IMR-90 (cell line): Measurements from ENCODE around the gene NT5DC1. TPM values are rescaled to one million over a fixed set of nuclear protein-coding genes. Genes with fewer than 3 reads are reported as not detected.
A peak's percentile ranks its signal among the peaks of the same experiment; 100 is the strongest.

Source experiments
- ATAC-seq: fragments of 200-7000 bp; cut with Tn5 transposase; 2 replicates; pipeline ENCODE4 v1.9.1; 2020; ENCODE audit warnings: low read depth, mild to moderate bottlenecking, moderate library complexity
- BruUV-seq: library from RNA; stranded (reverse); fragments of 400-500 nt; replicated peaks from 2 replicates; lab custom pipeline; 2021; lab: Mats Ljungman, UMichigan
- CTCF ChIA-PET: fragments of 300-600 bp; formaldehyde crosslinking; extraction: SDS; loops from one replicate; lab custom pipeline; 2021; ENCODE audit warnings: antibody characterized with exemption; lab: Yijun Ruan, JAX
- POLR2A ChIA-PET: fragments of 300-600 bp; sonication (Branson Sonifier 250); formaldehyde crosslinking; loops from one replicate; lab custom pipeline; 2022; ENCODE audit warnings: antibody characterized with exemption; ENCODE audit not compliant: unreplicated experiment; lab: Charles Lee
- DNase-seq: peaks from one replicate; pipeline ENCODE4 v3.0.0; 2013
- H2AFZ ChIP-seq: replicated peaks from 2 replicates; pipeline ENCODE3; 2013; ENCODE audit warnings: low read length, mild to moderate bottlenecking; ENCODE audit not compliant: poor library complexity
- H2AK5ac ChIP-seq: 2 replicates; pipeline ENCODE4 v1.6.1; 2013; ENCODE audit warnings: low read depth, low read length, inconsistent platforms
- H2AK9ac ChIP-seq: replicated peaks from 2 replicates; pipeline ENCODE3; 2013; ENCODE audit warnings: mild to moderate bottlenecking, low read depth, low read length, moderate library complexity; ENCODE audit not compliant: poor library complexity
- H2BK120ac ChIP-seq: 2 replicates; pipeline ENCODE4 v1.6.1; 2013; ENCODE audit warnings: low read depth, low read length, inconsistent platforms
- H2BK15ac ChIP-seq: 3 replicates; pipeline ENCODE4 v1.6.1; 2013; ENCODE audit warnings: low read depth, low read length, inconsistent platforms
- H2BK20ac ChIP-seq: 2 replicates; pipeline ENCODE4 v1.6.1; 2013; ENCODE audit warnings: low read depth, mild to moderate bottlenecking, inconsistent platforms, low read length, moderate library complexity
- H2BK5ac ChIP-seq: 2 replicates; pipeline ENCODE4 v1.6.1; 2013; ENCODE audit warnings: mild to moderate bottlenecking, low read depth, low read length, inconsistent platforms; ENCODE audit not compliant: poor library complexity, severe bottlenecking
- H3K14ac ChIP-seq: replicated peaks from 2 replicates; pipeline ENCODE4 v1.6.1; 2013; ENCODE audit warnings: low read depth, low read length, inconsistent platforms
- H3K18ac ChIP-seq: 2 replicates; pipeline ENCODE4 v1.6.1; 2013; ENCODE audit warnings: low read depth, low read length, control low read depth
- H3K23ac ChIP-seq: 2 replicates; pipeline ENCODE4 v1.6.1; 2013; ENCODE audit warnings: low read depth, low read length, inconsistent platforms
- H3K27ac ChIP-seq: 2 replicates; pipeline ENCODE4 v1.5.1; 2013; ENCODE audit warnings: mild to moderate bottlenecking, control low read depth, low read length; ENCODE audit not compliant: insufficient read depth
- H3K27me3 ChIP-seq: 2 replicates; pipeline ENCODE4 v1.6.1; 2013; ENCODE audit warnings: low read length; ENCODE audit not compliant: control insufficient read depth, insufficient read depth
- H3K36me3 ChIP-seq: 2 replicates; pipeline ENCODE4 v1.6.1; 2013; ENCODE audit warnings: low read length, mixed read lengths; ENCODE audit not compliant: control insufficient read depth, insufficient read depth
- H3K4ac ChIP-seq: 2 replicates; pipeline ENCODE4 v1.6.1; 2013; ENCODE audit warnings: low read depth, low read length, inconsistent platforms
- H3K4me1 ChIP-seq: 2 replicates; pipeline ENCODE4 v1.6.1; 2013; ENCODE audit warnings: low read length, mixed read lengths; ENCODE audit not compliant: control insufficient read depth, insufficient read depth
- H3K4me2 ChIP-seq: 2 replicates; pipeline ENCODE4 v1.6.1; 2013; ENCODE audit warnings: low read depth, mild to moderate bottlenecking, control low read depth, low read length, moderate library complexity
- H3K4me3 ChIP-seq: 2 replicates; pipeline ENCODE4 v1.5.1; 2013; ENCODE audit warnings: low read depth, mild to moderate bottlenecking, control low read depth, low read length, moderate library complexity; ENCODE audit not compliant: insufficient read depth
- H3K56ac ChIP-seq: 2 replicates; pipeline ENCODE4 v1.6.1; 2013; ENCODE audit warnings: low read length, inconsistent platforms; ENCODE audit not compliant: insufficient read depth; ENCODE audit errors: extremely low read depth
- H3K79me1 ChIP-seq, 2 experiments: 2 replicates each; pipeline ENCODE4 v1.6.1; 2013; ENCODE audit warnings: low read length in 2 of 2, inconsistent platforms in 1 of 2, low read depth in 1 of 2
- H3K9ac ChIP-seq: 2 replicates; pipeline ENCODE4 v1.6.1; 2013; ENCODE audit warnings: low read depth, low read length, control low read depth
- H3K9me1 ChIP-seq: 2 replicates; pipeline ENCODE4 v1.6.1; 2013; ENCODE audit warnings: low read length, inconsistent platforms; ENCODE audit not compliant: insufficient read depth
- H3K9me3 ChIP-seq: 2 replicates; pipeline ENCODE4 v1.6.1; 2013; ENCODE audit warnings: low read length; ENCODE audit not compliant: control insufficient read depth, insufficient read depth
- H4K20me1 ChIP-seq: 2 replicates; pipeline ENCODE4 v1.6.1; 2013; ENCODE audit warnings: low read length, inconsistent platforms; ENCODE audit not compliant: insufficient read depth
- H4K5ac ChIP-seq: 2 replicates; pipeline ENCODE4 v1.6.1; 2013; ENCODE audit warnings: mild to moderate bottlenecking, low read depth, low read length, control low read depth
- H4K8ac ChIP-seq, 2 experiments: 2 replicates each; pipeline ENCODE4 v1.6.1; 2013; ENCODE audit warnings: low read depth in 2 of 2, low read length in 2 of 2, control low read depth in 1 of 2, inconsistent platforms in 1 of 2
- H4K91ac ChIP-seq: 2 replicates; pipeline ENCODE4 v1.6.1; 2013; ENCODE audit warnings: low read depth, low read length, inconsistent platforms; ENCODE audit not compliant: insufficient read depth
- BHLHE40 ChIP-seq: fragments of 150-350 bp; IDR thresholded peaks from 2 replicates; pipeline ENCODE4 v1.6.1; 2016; ENCODE audit warnings: mild to moderate bottlenecking, low read depth, low read length
- CEBPB ChIP-seq: IDR thresholded peaks from 2 replicates; pipeline ENCODE4 v1.6.1; 2012; ENCODE audit warnings: low read depth, low read length, improper control_type of control experiment
- CHD1 ChIP-seq: IDR thresholded peaks from 2 replicates; pipeline ENCODE4 v1.6.1; 2012; ENCODE audit warnings: low read depth, low read length, improper control_type of control experiment
- CTCF ChIP-seq: conservative IDR thresholded peaks from 2 replicates; pipeline ENCODE4 v1.5.1; 2012; ENCODE audit warnings: mild to moderate bottlenecking, low read depth, low read length, improper control_type of control experiment
- ELK1 ChIP-seq: fragments of 150-350 bp; IDR thresholded peaks from 2 replicates; pipeline ENCODE4 v1.6.1; 2016; ENCODE audit warnings: low read depth, mild to moderate bottlenecking, low read length, moderate library complexity, borderline replicate concordance
- FOS ChIP-seq: fragments of 150-350 bp; IDR thresholded peaks from 2 replicates; pipeline ENCODE4 v1.6.1; 2016; ENCODE audit warnings: low read depth, low read length
- MAFK ChIP-seq: IDR thresholded peaks from 2 replicates; pipeline ENCODE4 v1.6.1; 2012; ENCODE audit warnings: low read depth, low read length, improper control_type of control experiment
- MAZ ChIP-seq: IDR thresholded peaks from 2 replicates; pipeline ENCODE4 v1.6.1; 2012; ENCODE audit warnings: low read depth, mild to moderate bottlenecking, low read length, improper control_type of control experiment, moderate library complexity, borderline replicate concordance
- MXI1 ChIP-seq: IDR thresholded peaks from 2 replicates; pipeline ENCODE4 v1.6.1; 2012; ENCODE audit warnings: low read depth, mild to moderate bottlenecking, low read length, moderate library complexity, borderline replicate concordance
- NFE2L2 ChIP-seq: fragments of 150-350 bp; IDR thresholded peaks from 2 replicates; pipeline ENCODE4 v1.6.1; 2016; ENCODE audit warnings: low read depth, mild to moderate bottlenecking, low read length
- POLR2A ChIP-seq: IDR thresholded peaks from 2 replicates; pipeline ENCODE4 v1.6.1; 2012; ENCODE audit warnings: mild to moderate bottlenecking, low read depth, low read length
- RAD21 ChIP-seq: IDR thresholded peaks from 2 replicates; pipeline ENCODE4 v1.6.1; 2012; ENCODE audit warnings: low read length, improper control_type of control experiment
- RCOR1 ChIP-seq: IDR thresholded peaks from 2 replicates; pipeline ENCODE4 v1.6.1; 2012; ENCODE audit warnings: mild to moderate bottlenecking, low read length, improper control_type of control experiment; ENCODE audit not compliant: insufficient replicate concordance
- RFX5 ChIP-seq: IDR thresholded peaks from 2 replicates; pipeline ENCODE4 v1.8.0; 2012; ENCODE audit warnings: low read depth, mild to moderate bottlenecking, low read length, moderate library complexity
- SMC3 ChIP-seq: fragments of 150-350 bp; IDR thresholded peaks from 2 replicates; pipeline ENCODE4 v1.6.1; 2016; ENCODE audit warnings: low read depth, mild to moderate bottlenecking, antibody characterized with exemption, low read length, moderate library complexity
- USF2 ChIP-seq: fragments of 150-350 bp; IDR thresholded peaks from 2 replicates; pipeline ENCODE4 v1.6.1; 2017; ENCODE audit warnings: mild to moderate bottlenecking, antibody characterized with exemption, low read length, low read depth
- WGBS, 2 experiments: methylation state at CpG; one replicate each; pipeline versions ENCODE4 v1.1.5 to v1.1.7; 2013; ENCODE audit warnings: missing lambda C conversion rate in 2 of 2; ENCODE audit not compliant: insufficient read length in 1 of 2; ENCODE audit errors: extremely low coverage in 2 of 2; 5-methylcytosine and 5-hydroxymethylcytosine counted together
- dilution Hi-C: fragments of 300-500 bp; cut with HindIII; formaldehyde crosslinking; loops from one replicate; pipeline ENCODE4 v1.14.3; 2018; ENCODE audit warnings: low sequenced_read_pairs; ENCODE audit not compliant: unreplicated experiment
- in situ Hi-C: fragments of 300-500 bp; cut with MboI; formaldehyde crosslinking; loops from 3 replicates; pipeline ENCODE4 v1.14.3; 2019; ENCODE audit warnings: low sequenced_read_pairs, inconsistent platforms, mixed read lengths
- intact Hi-C: fragments of 100-400 bp; cut with micrococcal nuclease; formaldehyde crosslinking; loops from 2 replicates; pipeline ENCODE4 v1.10.0; 2022
- polyA plus RNA-seq, 3 experiments: library from polyadenylated mRNA; depleted of rRNA; stranded (reverse); fragments of >200 nt; gene quantifications; 2 replicates each; pipeline ENCODE4 v1.2.3, GENCODE V29; 2012; ENCODE audit warnings: low replicate concordance in 1 of 3
- total RNA-seq: library from RNA; depleted of rRNA; stranded (reverse); fragments of >200 nt; gene quantifications from 2 replicates; pipeline ENCODE4 v1.2.3, GENCODE V29; 2012

The NT5DC1 gene
- total and polyA plus RNA-seq, 2 of the 4 experiments (the other 2 are of a cell fraction): 11.7 to 16.8 TPM

- dilution Hi-C loops (no loop called here), in situ Hi-C loops (no loop called here), intact Hi-C loops (no loop called here)
- peaks cover 20% of the 10 kb centered on the region for H3K4me1 ChIP-seq
- peak overlapping the region in 1 of 2 experiments; percentile 74; a peak in 1 of 4 replicates for H4K8ac ChIP-seq
- H3K14ac ChIP-seq: no peak overlapping the region
- H3K79me1 ChIP-seq: peaks cover 20 to 22% of the 10 kb centered on the region in 2 experiments; a peak in 3 of 4 replicates
- no peak overlapping the region; the same call in 1 of the 2 replicates for H3K27ac ChIP-seq
- H3K36me3 ChIP-seq: peaks cover 9% of the 10 kb centered on the region
- H4K5ac ChIP-seq: no peak overlapping the region
- H3K4me3 ChIP-seq: no peak overlapping the region
- BruUV-seq: no TSS peak
- H2AFZ ChIP-seq: no peak overlapping the region
- no peaks in the 10 kb centered on the region for H3K9me3 ChIP-seq
- H3K27me3 ChIP-seq: no peaks in the 10 kb centered on the region
- H3K4me2 ChIP-seq: peak overlapping the region; percentile 40; the same call in 1 of the 2 replicates
- ChIA-PET POLR2A (no interaction called here), CTCF (interaction anchor here (0.7 kb wide), 1 partner anchor 136 kb away, joined by 7 read pairs; no protein-coding TSS in a partner anchor)
- H2BK20ac ChIP-seq: no peak overlapping the region
- H2AK9ac ChIP-seq: no peak overlapping the region
- no peak overlapping the region for H3K4ac ChIP-seq
- H4K91ac ChIP-seq: no peak overlapping the region
- H3K9me1 ChIP-seq: no peaks in the 10 kb centered on the region
- H3K9ac ChIP-seq: no peak overlapping the region
- no peak overlapping the region for H2BK120ac ChIP-seq
- H3K23ac ChIP-seq: no peak overlapping the region
- H3K18ac ChIP-seq: peak overlapping the region; percentile 29; the same call in 1 of the 2 replicates
- no peak overlapping the region for H2BK15ac ChIP-seq
- TF ChIP-seq SMC3 (no peak), MAFK (no peak), POLR2A (no peak), BHLHE40 (no peak), CHD1 (no peak), ELK1 (no peak), MXI1 (no peak), MAZ (no peak), RFX5 (no peak), RAD21 (no peak), CTCF (no peak), RCOR1 (no peak), CEBPB (no peak), NFE2L2 (no peak), FOS (no peak), USF2 (no peak)
- H4K20me1 ChIP-seq: no peaks in the 10 kb centered on the region
- no peak overlapping the region for H3K56ac ChIP-seq
- H2BK5ac ChIP-seq: peak overlapping the region; percentile 24
- H2AK5ac ChIP-seq: no peak overlapping the region
- ATAC-seq (0 out of 2 replicates have a peak, but pooled peaks have one; percentile 18), DNase-seq (no peak)
- WGBS, 2 experiments: no CpG with 5 or more reads among the region's 1 CpG
These were observed 5.5 kb downstream of the NT5DC1 start for GRCh38 chr6:116106146-116106545.
